Measurements from ENCODE around the gene CCDC120.

GRCh38 chrX:49019050-49019449 lies 39.7 kb upstream of the CCDC120 start:
- TF ChIP-seq CTCF (IDR thresholded peaks at IDR 0.05) (no peak), POLR2A (IDR thresholded peaks at IDR 0.05) (no peak)

Measured in prostate gland (tissue), 2 donors.